ENCODE results near the gene NR4A3.
"Not testable (repeated sequence)": the region's sequence is repeated elsewhere in the genome, so short reads cannot be mapped to it uniquely, and the experiment has no call there.

NR4A3 gene

DNA sequence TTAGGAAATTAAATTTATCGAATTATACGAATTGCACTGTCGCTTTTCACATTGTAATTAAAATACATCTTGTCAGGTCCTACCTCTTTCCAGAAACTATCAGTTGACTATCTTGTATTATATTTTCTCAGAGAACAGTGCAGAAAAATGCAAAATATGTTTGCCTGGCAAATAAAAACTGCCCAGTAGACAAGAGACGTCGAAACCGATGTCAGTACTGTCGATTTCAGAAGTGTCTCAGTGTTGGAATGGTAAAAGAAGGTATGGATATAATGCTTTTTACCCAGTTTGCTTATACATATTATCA is 10.8 kb downstream of the NR4A3 start:
- no peak for DNase-seq (ENCODE audit: low read depth in 2 of 3, low spot score in 2 of 3)

DNA sequence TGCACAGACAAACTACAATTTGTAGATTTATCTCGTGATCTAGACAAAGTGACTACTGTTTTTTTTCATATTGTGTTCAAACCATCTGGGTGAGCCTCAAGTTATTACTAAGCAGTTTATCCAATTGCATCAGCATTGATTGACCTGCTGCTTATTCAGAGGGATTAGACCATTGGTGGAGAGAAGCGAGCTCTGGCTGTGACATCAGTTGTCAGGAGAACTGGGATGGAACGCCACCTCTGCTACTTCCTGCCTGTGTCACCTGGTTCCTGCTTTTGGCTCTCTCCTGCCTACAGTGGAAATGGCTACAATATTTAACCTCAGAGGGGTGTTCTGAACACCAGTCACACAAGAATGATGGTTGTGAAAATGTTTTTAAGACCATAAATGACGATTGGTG is 12.1 kb downstream of the NR4A3 start:
- no peak for DNase-seq (ENCODE audit: low read depth in 2 of 3, low spot score in 2 of 3)

DNA sequence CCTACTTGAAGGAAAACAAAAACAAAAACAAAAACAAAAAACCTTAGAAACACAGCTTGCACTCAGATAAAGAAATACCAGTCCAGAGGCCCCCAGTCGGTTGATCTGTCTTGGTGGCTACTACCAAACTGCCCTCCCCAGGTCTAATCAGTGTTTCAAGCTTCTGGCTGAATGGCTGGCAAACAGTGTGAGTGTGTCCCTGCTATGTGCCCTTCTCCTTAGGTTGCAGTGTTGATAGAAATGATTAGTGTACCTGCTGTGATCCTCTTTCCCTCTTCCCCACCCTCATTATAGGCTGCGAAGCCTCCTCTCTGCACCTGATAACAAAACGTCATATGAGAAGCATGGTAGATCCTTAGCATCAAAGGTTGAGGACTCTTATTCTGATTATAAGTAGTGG is 12.8 kb downstream of the NR4A3 start:
- DNase-seq (ENCODE audit: low read depth in 2 of 3, low spot score in 2 of 3): no peak

DNA sequence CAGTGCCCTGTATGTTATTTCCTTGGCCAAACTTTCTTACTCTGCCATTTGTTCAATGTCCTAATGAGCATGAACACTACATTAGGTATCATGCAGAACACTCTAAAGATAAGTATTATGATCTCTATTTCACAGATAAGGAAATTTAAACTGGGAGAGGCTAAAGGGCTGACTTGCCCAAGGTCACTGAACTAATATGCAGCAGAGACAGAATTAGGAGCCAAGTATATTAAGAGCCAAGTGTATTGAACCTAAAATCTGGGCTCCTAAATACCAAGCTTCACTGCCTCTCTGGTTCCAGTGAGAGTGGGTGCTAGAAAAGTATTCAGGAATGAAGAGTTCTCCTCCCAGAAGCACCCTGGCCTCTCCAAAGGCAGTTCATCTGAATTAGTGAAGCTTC is 13.5 kb downstream of the NR4A3 start:
- no peak for DNase-seq (ENCODE audit: low read depth in 2 of 3, low spot score in 2 of 3)

DNA sequence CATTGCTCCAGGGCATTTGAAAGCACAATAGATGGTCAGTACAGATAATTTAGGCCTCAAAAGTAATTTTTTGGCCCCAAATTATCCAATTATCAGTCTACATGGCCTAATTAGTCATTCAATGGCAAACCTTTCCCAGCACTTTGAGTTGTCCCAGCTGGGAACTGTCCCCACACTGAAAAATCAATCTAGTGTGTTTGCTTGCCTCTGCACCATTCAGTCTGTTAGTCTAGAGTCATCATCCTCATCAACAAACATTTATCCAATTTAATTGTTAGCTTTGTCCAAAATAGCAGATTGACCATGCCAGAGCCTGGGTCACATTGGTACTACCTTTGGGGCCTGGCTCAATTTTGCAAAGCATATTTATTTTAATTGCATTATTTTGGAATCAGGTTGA is 13.9 kb downstream of the NR4A3 start:
- DNase-seq (ENCODE audit: low read depth in 2 of 3, low spot score in 2 of 3): no peak

DNA sequence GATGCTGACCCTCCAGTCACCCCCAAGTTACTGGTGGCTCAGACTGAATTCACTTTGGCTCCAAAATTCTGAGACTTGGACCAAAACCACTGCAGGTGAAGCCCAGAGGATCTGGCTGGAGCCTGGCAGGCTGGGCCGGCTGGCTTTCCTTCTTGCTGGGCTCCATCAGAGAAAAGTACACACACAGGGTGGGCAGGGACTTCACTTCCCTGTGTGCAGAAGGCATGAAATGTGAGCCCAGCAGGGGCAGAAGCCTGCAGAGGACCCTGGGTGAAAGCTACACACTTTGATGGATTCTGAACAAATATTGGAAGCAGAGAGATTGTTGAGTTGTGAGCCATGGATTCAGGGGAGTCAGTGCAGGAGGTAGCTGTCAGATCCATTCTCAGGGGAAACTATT is 18.4 kb downstream of the NR4A3 start:
- no peak for DNase-seq (ENCODE audit: low read depth in 2 of 3, low spot score in 2 of 3)

DNA sequence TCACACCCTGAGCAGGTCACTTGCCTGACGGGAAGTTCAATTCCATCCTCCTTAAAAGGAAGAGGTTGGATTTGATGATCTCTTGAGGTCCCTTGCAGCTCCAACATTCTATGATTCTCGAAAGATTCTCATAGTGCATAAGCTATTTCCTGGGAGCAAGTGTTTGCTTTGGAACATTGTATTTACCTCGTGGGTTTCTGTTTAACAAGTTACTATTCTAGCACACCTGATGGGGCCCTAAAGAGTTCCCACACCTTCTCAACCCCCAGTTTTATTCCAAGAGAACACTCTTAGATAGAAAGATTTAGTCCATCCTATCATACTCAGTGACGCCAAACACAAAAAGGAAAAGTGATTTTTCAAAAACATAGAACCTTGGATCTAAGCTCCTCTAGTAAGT is 23.4 kb downstream of the NR4A3 start:
- DNase-seq (ENCODE audit: low read depth in 2 of 3, low spot score in 2 of 3): no peak

DNA sequence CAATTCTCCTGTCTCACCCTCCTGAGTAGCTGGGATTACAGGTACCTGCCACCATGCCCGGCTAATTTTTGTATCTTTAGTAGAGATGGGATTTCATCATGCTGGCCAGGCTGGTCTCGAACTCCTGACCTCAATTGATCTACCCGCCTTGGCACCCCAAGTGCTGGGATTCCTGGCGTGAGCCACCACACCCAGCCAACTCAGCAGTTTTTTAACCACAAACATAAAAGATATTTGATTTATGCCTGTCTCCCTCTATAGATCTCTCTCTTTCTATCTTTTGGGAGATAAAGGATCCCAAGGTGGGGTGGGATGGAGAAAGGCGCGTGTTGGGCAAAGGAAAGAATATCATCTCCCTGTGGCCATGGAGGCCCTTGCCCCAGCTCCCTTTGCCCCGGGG is 26.8 kb downstream of the NR4A3 start:
- no peak for DNase-seq (ENCODE audit: low read depth in 2 of 3, low spot score in 2 of 3)

DNA sequence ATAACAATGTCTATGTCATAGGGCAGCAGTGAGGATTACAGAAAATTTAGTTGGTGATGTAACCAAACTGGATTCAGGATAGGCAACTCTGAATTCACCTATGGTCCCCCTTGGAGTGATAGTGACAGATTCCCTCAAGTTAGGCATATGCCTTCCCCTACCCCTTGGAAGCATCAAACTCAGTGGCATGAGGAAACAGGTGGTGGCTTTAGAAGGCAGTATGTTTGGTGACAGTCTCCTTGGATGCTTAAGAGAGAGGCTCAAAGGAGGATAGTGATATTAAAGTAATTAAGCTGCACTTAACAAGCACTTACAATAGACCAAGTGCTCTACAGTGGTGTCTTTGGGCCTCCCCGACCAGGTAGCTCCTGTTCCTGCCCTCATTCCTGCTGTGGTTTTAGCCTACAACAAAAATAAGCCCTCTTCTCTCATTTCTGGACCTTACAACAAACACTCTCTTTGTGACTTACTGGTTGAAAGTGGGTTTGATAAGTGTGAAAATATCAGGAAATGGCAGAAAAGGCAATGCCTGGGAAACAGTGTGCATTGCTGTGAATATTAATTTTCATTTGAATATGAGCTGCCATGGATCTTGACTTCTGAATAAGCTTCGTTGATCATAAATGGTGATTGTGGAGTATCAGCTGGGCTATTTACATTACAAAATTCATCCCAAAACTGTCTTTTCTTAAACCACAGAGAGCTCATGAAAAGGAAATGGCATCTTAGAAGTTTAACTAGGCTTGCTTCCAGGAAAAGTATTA is 29.2 kb downstream of the NR4A3 start:
- DNase-seq (ENCODE audit: low read depth in 2 of 3, low spot score in 2 of 3): no peak

DNA sequence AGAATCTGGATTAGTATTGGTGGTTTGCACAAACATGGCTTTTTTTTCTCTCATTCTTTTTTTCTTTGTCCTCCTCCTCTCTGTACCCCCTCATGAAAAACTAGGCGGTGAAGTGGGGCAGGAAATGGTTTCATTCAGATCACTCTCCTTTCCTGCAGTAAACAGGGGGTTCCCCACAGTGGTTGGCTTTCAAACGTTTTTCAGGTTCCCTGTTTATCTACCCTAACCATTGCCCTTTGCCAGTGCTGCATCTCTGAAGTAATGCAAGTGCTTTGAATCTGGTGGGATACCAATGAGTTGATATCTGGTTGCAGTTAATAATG is 29.8 kb downstream of the NR4A3 start:
- DNase-seq (ENCODE audit: low read depth in 2 of 3, low spot score in 2 of 3): no peak

DNA sequence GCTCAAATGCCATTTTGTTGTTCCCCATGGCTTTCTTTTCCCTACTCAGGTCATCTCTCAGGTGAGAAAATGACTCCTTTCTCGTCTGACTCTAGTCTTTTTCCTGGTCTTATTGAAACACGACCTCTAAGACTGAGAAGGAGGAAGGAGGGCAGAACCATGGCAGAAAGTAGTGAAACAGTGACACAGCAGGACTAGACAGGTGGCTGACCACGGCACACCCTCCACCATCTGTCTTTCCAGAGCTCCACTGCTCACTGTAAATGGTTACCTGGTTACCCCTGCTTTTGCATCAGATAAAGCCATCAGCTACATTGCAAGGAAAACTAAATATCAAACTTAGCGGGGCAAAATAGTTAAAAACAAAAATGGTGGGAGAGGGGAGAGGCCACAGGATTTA is 30.9 kb downstream of the NR4A3 start:
- no peak for DNase-seq (ENCODE audit: low read depth in 2 of 3, low spot score in 2 of 3)

DNA sequence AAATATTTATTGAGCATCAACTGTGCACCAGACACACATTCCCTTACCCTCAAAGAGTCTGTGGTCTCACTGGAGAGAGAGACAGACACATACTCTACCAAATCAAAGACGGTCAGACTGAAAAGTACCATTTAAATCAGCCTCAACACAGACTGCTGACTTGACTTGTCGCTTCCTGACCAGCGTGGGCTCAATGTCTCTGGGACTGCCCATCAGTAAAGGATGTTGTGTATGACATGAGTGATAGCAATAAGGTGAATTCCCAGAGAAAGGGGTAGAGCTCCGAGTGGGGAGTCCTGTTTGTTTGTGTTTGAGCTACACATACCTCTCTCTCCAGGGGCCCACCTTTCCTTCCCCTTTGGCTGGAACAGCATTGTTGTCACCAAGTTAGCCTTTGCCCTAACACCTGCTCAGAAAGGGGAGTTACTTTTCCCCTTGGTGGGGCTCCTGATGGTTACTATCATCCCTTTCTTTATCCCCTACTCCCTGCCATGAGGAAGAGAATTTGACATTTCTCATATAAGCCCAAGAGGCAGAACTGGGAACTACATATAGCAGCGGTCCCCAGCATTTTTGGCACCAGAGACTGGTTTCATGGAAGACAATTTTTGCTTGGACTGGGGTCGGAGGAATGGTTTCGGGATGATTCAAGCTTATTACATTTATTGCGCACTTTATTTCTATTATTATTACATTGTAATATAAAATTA is 33.9 kb downstream of the NR4A3 start:
- DNase-seq (ENCODE audit: low read depth in 2 of 3, low spot score in 2 of 3): no peak

DNA sequence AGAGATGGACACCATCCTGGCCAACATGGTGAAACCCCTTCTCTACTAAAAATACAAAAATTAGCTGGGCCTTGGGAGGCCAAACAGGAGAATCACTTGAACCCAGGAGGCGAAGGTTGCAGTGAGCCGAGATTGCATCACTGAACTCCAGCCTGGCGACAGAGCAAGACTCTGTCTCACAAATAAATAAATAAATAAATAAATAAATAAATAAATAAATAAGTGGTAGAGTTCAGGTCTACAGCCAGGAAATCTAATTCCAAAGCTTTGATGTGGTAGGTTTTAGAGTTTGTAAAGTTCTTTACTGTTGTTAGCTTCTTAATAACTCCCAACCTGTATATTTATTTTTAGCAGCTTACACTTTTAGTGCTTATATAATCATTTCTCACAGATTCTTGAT is 35.9 kb downstream of the NR4A3 start:
- not testable (repeated sequence) for DNase-seq (ENCODE audit: low read depth in 2 of 3, low spot score in 2 of 3)

DNA sequence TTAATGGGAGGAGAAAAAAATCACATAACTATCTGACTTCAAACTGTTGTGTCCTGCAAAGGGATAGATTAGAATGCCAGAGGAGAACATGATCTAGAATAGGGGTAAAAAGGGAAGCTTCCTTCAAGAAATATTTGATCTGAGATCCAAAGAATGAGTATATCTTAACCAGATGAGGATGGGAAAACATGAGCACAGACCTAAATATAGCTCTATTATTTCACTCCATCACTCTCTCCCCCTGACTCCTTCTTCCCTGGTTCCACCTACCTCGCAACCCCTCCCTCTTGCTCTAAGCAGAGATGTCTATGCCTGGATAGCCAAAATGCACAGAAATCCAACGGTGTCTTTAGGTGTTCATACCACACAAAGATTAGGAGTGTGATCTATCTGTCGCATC is 36.4 kb downstream of the NR4A3 start:
- DNase-seq (ENCODE audit: low read depth in 2 of 3, low spot score in 2 of 3): no peak

DNA sequence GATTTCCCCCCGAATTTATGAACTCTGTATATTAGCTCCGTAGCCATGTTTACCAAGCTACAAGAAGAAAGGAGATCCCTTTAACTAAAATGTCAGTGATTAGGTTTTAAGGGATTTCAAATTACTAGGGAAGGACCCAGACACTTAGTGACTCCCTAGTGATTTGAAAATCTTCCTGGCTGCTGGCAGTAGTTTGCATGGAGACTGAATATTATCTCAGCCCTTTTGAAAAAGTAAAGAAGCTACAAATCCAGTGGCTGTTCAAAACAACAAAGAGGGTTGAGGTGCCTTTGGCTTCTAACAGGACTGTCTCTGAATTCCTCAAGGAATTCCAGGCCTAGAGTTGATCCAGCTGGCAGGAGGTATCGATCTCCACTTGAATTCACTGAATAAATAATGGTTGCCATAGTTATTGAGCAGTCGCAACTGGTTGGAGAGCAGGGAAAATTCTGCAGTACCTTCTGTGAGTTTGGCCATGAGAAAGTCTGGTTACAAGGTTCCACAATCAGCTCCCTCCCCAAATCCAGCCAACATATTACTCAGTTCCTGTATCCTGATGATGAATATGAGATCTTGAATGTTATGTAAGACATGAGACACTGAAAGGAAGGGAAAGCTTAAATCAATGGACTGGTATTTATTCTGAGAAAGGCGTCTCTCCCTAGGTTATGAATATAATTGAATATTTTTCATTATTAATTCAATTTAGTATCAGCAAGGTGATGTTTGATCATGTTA is 37.7 kb downstream of the NR4A3 start:
- DNase-seq (ENCODE audit: low read depth in 2 of 3, low spot score in 2 of 3): no peak

DNA sequence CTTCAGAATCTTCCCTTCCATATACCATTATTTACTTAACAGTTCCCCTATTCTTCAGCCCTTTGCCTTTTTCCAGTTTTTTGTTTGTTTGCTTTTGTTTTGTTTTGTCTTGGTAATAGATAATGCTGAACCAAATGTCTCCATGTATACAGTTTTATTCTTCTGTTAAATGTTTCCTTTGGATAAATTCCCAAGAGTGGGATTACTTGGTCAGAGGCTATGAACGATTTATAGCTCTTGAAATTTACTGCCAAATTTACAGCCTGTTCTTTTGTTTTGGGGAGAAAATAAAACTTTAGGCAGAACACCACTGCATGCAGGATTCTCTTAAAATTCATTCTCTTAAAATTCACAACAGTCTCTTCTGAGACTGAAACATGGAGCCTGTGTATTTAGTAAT is 38.6 kb downstream of the NR4A3 start:
- no peak for DNase-seq (ENCODE audit: low read depth in 2 of 3, low spot score in 2 of 3)

DNA sequence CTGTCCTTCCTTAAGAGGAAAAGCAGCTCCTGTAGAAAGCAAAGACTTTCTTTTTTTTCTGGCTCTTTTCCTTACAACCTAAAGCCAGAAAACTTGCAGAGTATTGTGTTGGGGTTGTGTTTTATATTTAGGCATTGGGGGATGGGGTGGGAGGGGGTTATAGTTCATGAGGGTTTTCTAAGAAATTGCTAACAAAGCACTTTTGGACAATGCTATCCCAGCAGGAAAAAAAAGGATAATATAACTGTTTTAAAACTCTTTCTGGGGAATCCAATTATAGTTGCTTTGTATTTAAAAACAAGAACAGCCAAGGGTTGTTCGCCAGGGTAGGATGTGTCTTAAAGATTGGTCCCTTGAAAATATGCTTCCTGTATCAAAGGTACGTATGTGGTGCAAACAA is 42.3 kb downstream of the NR4A3 start:
- DNase-seq (ENCODE audit: low read depth in 2 of 3, low spot score in 2 of 3): no peak

DNA sequence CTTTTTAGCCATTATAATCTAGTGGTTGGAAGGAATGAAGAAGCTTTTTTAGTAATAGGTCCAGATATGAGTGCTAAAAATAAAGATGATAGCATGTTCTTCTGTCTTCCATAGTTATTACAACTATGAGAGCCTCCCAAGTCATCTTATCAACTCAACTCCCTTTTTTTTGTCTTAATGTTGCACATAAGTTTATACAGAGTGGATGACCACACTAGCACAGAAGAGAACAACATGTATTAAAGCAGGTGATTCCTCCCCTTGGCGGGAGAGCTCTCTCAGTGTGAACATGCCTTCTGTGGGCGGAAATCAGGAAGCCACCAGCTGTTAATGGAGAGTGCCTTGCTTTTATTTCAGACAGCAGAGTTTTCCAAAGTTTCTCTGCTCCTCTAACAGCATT is 44.7 kb downstream of the NR4A3 start:
- no peak for DNase-seq (ENCODE audit: low read depth in 2 of 3, low spot score in 2 of 3)

DNA sequence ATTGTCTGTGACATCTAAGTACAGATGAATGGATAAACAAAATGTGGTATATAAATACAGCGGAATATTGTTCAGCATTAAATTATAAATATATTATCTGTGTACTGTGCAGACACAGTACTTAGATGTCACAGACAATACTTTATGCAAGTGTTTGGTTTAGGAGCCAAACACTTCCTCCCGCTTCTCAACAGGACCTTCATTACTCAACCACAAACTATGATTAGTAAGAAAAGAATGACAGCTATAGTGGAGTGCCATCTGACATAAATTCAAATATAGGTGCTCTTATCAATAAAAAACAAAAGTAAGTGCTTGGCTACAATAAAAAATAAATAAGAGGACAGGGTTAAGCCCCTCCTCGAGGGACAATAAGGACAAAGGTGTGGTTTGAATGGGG is 45.9 kb downstream of the NR4A3 start:
- DNase-seq (ENCODE audit: low read depth in 2 of 3, low spot score in 2 of 3): no peak

DNA sequence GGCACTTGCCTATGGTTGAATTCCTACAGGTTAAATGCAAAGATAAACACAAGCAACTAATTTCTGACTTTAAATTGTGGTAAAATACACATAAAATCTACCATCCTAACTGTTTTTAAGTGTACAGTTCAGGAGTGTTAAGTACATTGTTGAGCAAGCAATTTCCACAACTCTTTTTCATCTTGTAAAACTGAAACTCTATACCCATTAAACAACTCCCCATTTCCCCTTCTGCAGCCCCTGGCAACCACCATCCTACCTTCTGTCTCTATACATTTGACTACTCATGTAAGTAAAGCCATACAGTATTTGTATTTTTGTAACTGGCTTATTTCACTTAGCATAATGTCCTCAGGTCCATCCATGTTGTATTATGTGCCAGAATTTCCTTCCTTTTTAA is 46.3 kb downstream of the NR4A3 start:
- no peak for DNase-seq (ENCODE audit: low read depth in 2 of 3, low spot score in 2 of 3)

DNA sequence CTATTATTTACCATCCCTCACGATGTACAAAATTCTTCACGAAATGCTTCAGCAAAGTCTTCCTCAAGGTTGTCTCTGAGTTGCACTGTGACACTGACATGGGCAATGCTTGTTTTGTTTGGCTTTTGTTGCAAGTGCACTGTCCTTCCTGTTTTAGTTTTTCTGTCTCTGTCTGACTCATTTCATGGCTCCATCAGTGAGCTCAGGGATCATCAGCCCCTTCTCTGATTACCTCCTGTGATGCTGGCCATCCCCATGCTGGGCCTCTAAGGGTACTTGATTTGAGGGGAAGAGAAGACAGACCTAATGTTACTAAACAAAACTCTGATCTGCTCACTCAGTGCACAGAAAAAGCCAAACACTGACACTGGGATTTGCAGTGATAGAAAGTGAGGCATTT is 47.2 kb downstream of the NR4A3 start:
- DNase-seq (ENCODE audit: low read depth in 2 of 3, low spot score in 2 of 3): no peak

DNA sequence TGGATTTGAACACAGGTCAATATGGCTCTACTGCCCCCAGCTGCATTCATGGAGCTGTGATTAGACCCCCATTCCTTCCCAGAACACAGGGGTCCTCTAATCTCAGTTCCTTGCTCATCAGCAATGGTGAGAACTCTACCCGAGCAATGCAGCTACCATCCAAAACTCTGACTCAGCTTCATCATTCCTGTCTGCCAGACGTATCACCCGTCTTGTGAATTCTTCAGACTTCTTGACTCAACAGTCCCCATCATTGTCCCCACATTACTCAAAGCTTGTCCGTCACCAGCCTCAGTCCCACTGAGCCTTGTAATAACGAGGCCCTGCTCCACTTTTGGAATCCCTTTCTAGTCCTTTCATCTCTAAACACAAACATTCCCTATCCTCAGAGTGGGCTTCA is 48.4 kb downstream of the NR4A3 start:
- DNase-seq (ENCODE audit: low read depth in 2 of 3, low spot score in 2 of 3): no peak

DNA sequence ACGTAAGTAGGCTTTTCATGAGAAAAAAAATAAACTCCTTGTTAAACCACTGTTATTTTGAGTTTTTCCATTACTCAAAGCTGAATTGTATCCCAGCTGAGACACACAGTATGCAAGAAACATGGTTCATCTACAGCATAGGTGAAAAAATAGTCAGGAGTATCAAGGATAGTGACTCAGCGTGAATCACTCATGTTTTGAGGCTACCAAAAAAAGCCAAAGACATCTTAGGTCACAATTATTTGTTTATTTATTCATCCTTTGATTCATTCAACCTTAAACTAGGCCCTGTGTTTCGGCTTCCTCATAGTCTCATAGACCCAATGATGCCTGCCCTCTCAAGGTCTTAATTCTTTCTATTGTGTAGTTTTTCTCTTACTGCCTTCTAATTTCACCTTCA is 51.8 kb downstream of the NR4A3 start:
- no peak for DNase-seq (ENCODE audit: low read depth in 2 of 3, low spot score in 2 of 3)

Data from activated CD8-positive, alpha-beta memory T cell treated with anti-CD3 and anti-CD28 coated beads for 48 hours (primary cell).